ENCODE data around the gene KCNQ1.

GRCh38 chr11:2477254-2477653 is 32.4 kb downstream of the KCNQ1 start:
- no peak for TF ChIP-seq CTCF (IDR thresholded peaks at IDR 0.05)
- no peak for TF ChIP-seq POLR2AphosphoS5 (IDR thresholded peaks at IDR 0.05)
